GM10266 (cell line): ENCODE data around the gene ACVR1C.

Experiments used
- DNase-seq: peaks from one replicate; pipeline ENCODE4 v3.0.0; 2012; ENCODE audit errors: extremely low spot score
- TF ChIP-seq, protein P1 (sequence below): IDR thresholded peaks from 2 replicates; pipeline ENCODE4 v1.5.1; 2012; ENCODE audit warnings: mild to moderate bottlenecking, low read depth; ENCODE audit not compliant: control insufficient read depth, insufficient read depth; ENCODE audit errors: missing control alignments

The ACVR1C gene

DNA sequence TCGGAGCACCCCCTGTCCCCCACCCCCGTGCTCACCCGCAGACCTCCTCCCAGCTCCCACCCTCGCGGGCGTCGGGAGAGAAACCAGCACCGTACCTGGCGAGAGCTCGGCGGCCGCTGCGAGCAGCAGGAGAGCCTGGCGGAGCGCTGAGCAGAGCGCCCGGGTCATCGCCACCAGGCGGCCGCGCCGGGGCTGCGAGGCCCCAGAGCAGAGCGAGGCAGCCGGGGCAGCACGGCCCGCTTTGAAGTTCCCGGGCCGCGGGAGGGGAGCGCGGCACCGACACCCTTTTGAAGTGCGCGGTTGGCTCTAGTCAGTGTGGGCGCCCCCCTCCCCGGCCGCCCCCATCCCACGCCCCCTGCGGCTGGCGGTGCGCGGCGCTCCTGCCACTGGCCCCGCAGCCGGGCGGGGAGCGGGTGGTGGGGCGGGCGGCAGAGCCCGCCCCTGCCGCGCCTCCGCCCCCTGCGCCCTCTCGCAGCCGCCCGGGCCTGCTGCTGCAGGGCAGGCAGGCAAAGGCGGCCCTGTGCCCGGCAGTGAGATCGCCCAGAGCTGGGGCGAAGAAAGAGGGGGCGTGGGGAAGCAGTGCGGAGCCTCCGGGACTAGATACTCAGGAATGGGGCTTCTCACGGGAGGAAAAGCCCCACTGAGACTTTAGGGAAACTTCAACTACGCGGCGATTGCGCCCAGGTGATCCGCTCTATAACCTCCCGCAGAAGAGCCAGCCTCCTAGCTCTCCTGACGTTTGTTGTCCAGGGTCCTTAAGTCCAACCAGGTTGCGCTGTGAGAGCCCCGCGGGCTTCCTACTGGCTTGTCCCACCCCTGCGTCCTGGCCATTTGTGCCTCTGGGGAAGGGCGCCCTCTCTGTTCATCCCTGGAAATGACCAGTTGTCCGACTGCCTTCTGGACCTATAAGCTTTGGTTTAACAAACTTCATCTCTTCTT is at the start of gene ACVR1C:
Gene ACVR1C (minus strand): TSS at position 388 of the 939 bp plus-strand sequence. CDS start 220 bp downstream, at position 168.
- TF ChIP-seq, protein P1, sequence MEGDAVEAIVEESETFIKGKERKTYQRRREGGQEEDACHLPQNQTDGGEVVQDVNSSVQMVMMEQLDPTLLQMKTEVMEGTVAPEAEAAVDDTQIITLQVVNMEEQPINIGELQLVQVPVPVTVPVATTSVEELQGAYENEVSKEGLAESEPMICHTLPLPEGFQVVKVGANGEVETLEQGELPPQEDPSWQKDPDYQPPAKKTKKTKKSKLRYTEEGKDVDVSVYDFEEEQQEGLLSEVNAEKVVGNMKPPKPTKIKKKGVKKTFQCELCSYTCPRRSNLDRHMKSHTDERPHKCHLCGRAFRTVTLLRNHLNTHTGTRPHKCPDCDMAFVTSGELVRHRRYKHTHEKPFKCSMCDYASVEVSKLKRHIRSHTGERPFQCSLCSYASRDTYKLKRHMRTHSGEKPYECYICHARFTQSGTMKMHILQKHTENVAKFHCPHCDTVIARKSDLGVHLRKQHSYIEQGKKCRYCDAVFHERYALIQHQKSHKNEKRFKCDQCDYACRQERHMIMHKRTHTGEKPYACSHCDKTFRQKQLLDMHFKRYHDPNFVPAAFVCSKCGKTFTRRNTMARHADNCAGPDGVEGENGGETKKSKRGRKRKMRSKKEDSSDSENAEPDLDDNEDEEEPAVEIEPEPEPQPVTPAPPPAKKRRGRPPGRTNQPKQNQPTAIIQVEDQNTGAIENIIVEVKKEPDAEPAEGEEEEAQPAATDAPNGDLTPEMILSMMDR = peak; percentile 35
- DNase-seq = peak; percentile 74

DNA sequence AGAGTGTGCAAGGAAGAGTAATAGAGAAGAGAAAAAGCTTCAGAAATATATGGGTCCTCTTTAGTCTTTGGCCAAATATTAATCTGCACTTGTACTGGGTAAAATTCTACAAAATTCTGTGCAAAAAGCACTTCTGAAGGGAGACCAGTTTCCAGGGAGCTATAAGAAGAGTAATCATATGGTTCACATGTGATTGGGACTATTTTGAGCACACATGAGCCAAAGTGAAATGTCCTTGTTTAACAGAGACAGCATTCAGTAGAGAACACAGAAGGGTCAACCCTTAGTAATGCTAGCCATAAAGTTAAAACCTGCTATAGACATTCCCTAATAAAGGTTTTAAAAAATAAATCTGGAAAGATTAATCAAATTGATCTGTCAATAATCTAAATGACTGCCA is 49.3 kb upstream of the ACVR1C start:
- no peak for DNase-seq
- TF ChIP-seq, protein P1 = no peak

DNA sequence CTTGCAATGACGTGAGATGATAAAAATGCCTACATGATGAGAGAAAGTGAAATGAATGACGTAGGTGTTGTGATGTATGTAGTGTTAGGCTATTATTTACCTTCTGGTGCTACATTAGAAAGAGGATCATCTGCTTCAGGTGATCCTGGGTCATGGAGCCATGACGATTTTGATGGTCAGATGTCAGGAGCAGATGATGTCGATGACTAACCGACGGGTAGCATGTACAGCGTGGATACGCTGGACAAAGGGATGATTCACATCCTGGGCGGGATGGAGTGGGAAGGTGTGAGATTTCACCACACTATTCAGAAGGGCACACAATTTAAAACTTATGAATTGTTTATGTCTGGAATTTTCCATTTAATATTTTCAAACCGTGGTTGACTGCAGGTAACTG is 43.5 kb upstream of the ACVR1C start:
- no peak for DNase-seq
- TF ChIP-seq, protein P1 = no peak

DNA sequence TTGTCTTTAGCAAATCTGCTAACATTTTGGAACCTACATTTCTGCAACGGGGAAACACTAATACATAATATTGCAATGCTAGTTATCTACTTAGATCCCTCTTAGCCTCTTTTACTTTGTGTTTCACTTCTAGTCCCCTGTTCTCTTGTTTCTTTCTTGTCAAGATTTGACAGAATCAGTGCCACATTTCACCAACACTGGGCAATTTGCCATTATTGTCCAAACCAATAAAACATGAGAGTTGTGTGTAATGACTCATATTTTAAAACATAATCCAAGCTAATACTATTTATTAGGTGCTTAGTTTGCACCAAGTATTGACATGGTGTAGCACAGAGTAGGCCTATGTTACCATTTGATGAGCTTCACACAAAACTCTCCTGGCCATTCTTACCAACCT is 33.7 kb upstream of the ACVR1C start:
- TF ChIP-seq, protein P1 = no peak
- DNase-seq = no peak

GRCh38 chr2:157661776-157662175 is 33.1 kb upstream of the ACVR1C start:
- DNase-seq = no peak
- TF ChIP-seq, protein P1 = no peak

DNA sequence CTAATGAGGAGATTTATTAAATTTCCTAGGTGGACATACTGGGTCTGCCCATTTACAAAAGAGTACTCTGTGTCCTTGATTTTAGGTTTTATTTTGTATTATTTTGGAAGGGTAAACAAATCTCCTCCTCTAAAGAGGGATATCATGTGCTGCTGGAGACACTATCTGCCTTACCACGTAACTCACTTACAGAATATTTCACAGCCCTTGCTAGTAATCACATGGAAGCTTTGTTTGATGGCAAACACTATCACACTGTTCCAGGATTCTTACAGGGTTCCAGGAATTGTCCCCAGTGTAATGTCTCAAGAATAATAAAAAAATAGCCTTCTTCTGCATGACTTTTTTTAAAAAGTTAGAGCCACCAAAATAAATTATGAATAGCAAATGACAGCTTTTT is 29.2 kb upstream of the ACVR1C start:
- no peak for DNase-seq
- TF ChIP-seq, protein P1 = no peak

- no peak for DNase-seq
- TF ChIP-seq, protein P1 = no peak
These were observed 28.4 kb upstream of the ACVR1C start for GRCh38 chr2:157657101-157657500.
